Psoas muscle (tissue), 8 donors: ENCODE data around the gene WNT16. TPM values are rescaled to one million over a fixed set of nuclear protein-coding genes. Genes with fewer than 3 reads are reported as not detected.

Experiments
- ATAC-seq, 4 donors: fragments of 200-7000 bp; cut with Tn5 transposase; one replicate each; pipeline ENCODE4 v1.9.1; 2020; ENCODE audit warnings: moderate library complexity in 3 of 4, mild to moderate bottlenecking in 2 of 4
- DNase-seq, 2 donors: peaks; one replicate each; pipeline ENCODE4 v3.0.0-alpha.2; 2020
- H3K27ac ChIP-seq: fragments of 200-600 bp; one replicate; pipeline ENCODE4 v1.8.0; 2022
- H3K27me3 ChIP-seq, 3 donors: fragments of 200-600 bp in 1 of 3; one replicate each; pipeline versions ENCODE4 v1.6.1 to v1.8.0; 2013 to 2022; ENCODE audit warnings: low read length in 2 of 3, mild to moderate bottlenecking in 2 of 3, moderate library complexity in 1 of 3; ENCODE audit not compliant: insufficient read depth in 3 of 3
- H3K36me3 ChIP-seq, 2 donors: fragments of 200-600 bp in 1 of 2; one replicate each; pipeline versions ENCODE4 v1.6.1 to v1.8.0; 2013 to 2022; ENCODE audit warnings: low read depth in 1 of 2, mild to moderate bottlenecking in 1 of 2, moderate library complexity in 1 of 2; ENCODE audit not compliant: insufficient read depth in 1 of 2
- H3K4me1 ChIP-seq: fragments of 200-600 bp; one replicate; pipeline ENCODE4 v1.8.0; 2022
- H3K4me3 ChIP-seq: fragments of 200-600 bp; one replicate; pipeline ENCODE4 v1.8.0; 2022; ENCODE audit warnings: mild to moderate bottlenecking
- H3K9me3 ChIP-seq: fragments of 200-600 bp; one replicate; pipeline ENCODE4 v1.8.0; 2022
- CTCF ChIP-seq: fragments of 200-600 bp; IDR thresholded peaks from one replicate; pipeline ENCODE4 v1.8.0; 2022; ENCODE audit warnings: antibody characterized with exemption
- WGBS, 3 donors: extraction: QIAGEN DNeasy Blood & Tissue Kit; methylation state at CpG; one replicate each; pipeline versions ENCODE4 v1.1.6 to v1.1.7; 2013; 5-methylcytosine and 5-hydroxymethylcytosine counted together
- intact Hi-C, 2 donors: fragments of 100-400 bp; cut with DNase I; formaldehyde crosslinking; loops; one replicate each; pipeline versions ENCODE4 v1.11.0 to v1.14.2; 2022
- polyA plus RNA-seq, 3 donors: library from polyadenylated mRNA; stranded (reverse); fragments of 200-250 nt; gene quantifications; one replicate each; pipeline ENCODE4 v1.2.3, GENCODE V29; 2013
- total RNA-seq, 4 donors: library from RNA; stranded (reverse); fragmentation: NEBNext Ultra II Directional in 2 of 4; extraction: Animal tissue kit (Norgen Biotek cat#: 25700) in 2 of 4; gene quantifications; one replicate each; pipeline versions ENCODE4 v1.2.1 to v1.2.4, GENCODE V29; 2021 to 2023
- donor health status: healthy with polysubstance abuse.
- donor health status: DM: no; HTN: no; CAD: no; lungs with moderate emphysema.
- donor health status: Bipolar disorder and iron deficiency.
- donor health status: healthy.
- donor health status: DM: yes; HTN: yes; CAD: no.
- donor health status: DM: no; HTN: no; CAD: no.
- donor health status: DM: no; HTN: no; CAD: no.
- donor health status: DM: yes; HTN: yes; CAD: no.

The WNT16 gene
- total and polyA plus RNA-seq, 7 donors: 0.22 TPM; not detected in 6

DNA sequence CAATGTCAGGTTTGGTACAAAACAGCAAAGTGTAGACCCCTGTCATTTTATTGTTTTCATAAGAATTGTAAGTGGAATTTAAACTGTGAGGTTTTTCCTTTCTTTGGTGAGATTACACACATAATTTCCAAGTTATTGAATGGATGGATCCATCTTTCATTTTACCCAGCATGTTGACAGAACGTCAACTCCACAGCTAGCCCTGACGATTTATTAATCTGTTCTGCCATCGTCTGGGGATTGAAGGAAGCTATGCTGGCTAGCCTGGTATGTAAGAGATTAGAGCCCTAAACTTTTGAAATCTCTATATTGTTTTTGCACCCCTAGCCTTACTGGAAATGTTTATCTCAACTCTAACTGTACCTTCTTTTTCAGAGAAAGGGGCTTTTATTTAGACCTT lies 8.6 kb downstream of the WNT16 start:
- Histone ChIP-seq H3K4me3 (no peak overlapping the region), H3K9me3 (no peaks in the 10 kb centered on the region), H3K4me1 (no peaks in the 10 kb centered on the region), H3K27ac (no peak overlapping the region), H3K27me3 (peaks cover 0 to 21% (median 0%) of the 10 kb centered on the region in 3 donors), H3K36me3 (no peaks in the 10 kb centered on the region)
- no peak for TF ChIP-seq CTCF
- WGBS, 3 donors: 17 to 28% (median 17%) methylated on average over 3 of the region's 3 CpGs
- ATAC-seq: no peak
- intact Hi-C loops: loop anchor here in 1 of 2 donors (10.0 kb wide), 1 partner anchor 213 kb away; no protein-coding TSS in a partner anchor
- no peak for DNase-seq

- intact Hi-C loops: loop anchor here in 1 of 2 donors (10.0 kb wide), 1 partner anchor 214 kb away; no protein-coding TSS in a partner anchor
- Histone ChIP-seq H3K27ac (no peak overlapping the region), H3K4me1 (no peaks in the 10 kb centered on the region), H3K9me3 (no peaks in the 10 kb centered on the region), H3K36me3 (no peaks in the 10 kb centered on the region), H3K4me3 (no peak overlapping the region), H3K27me3 (peaks cover 0 to 14% (median 0%) of the 10 kb centered on the region in 3 donors)
- 60 to 67% (median 63%) methylated on average over 5 of the region's 5 CpGs for WGBS, 3 donors
- TF ChIP-seq CTCF: no peak
- ATAC-seq (no peak), DNase-seq (no peak)
These were observed 10.3 kb downstream of the WNT16 start for GRCh38 chr7:121339082-121339481.

GRCh38 chr7:121341933-121342332 lies 13.1 kb downstream of the WNT16 start:
- Histone ChIP-seq H3K27ac (no peak overlapping the region), H3K9me3 (no peaks in the 10 kb centered on the region), H3K27me3 (no peaks in the 10 kb centered on the region), H3K4me1 (peaks cover 3% of the 10 kb centered on the region), H3K4me3 (no peak overlapping the region), H3K36me3 (peaks cover 0 to under 1% of the 10 kb centered on the region in 2 donors)
- DNase-seq (no peak), ATAC-seq (no peak)
- TF ChIP-seq CTCF: no peak
- intact Hi-C loops: no loop called here

DNA sequence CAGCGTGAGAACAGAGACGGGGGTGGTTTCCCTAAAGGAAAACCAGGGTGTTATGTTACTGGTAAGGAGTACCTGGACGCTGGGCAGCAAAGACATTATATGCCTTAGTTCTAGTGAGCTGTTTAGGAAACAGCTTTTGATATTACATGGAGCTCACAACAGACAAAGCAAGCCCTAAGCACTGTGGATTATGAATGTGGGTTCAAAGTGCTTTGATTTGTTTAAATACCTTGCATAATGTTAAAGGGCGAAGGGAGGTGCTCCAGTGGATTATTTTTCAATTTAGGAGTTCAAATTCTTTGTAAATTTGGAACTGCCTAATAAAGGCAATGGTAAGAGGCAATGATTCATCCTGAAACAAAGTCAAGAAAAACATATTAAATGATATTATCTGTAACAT lies 13.8 kb downstream of the WNT16 start:
- ATAC-seq (no peak), DNase-seq (no peak)
- H3K4me3 ChIP-seq: no peak overlapping the region
- H3K27me3 ChIP-seq: no peaks in the 10 kb centered on the region
- peaks cover 3% of the 10 kb centered on the region for H3K4me1 ChIP-seq
- WGBS, 3 donors: 66 to 80% (median 71%) methylated on average over 4 of the region's 4 CpGs
- intact Hi-C loops: no loop called here
- no peak overlapping the region for H3K27ac ChIP-seq
- no peak for TF ChIP-seq CTCF
- H3K9me3 ChIP-seq: no peaks in the 10 kb centered on the region
- H3K36me3 ChIP-seq: peaks cover 0 to 5% of the 10 kb centered on the region in 2 donors

GRCh38 chr7:121343302-121343701 lies 14.5 kb downstream of the WNT16 start:
- Histone ChIP-seq H3K4me1 (peaks cover 3% of the 10 kb centered on the region), H3K27ac (no peak overlapping the region), H3K36me3 (peaks cover 0 to 5% of the 10 kb centered on the region in 2 donors), H3K9me3 (no peaks in the 10 kb centered on the region), H3K27me3 (no peaks in the 10 kb centered on the region), H3K4me3 (no peak overlapping the region)
- ATAC-seq: no peak
- DNase-seq: no peak
- TF ChIP-seq CTCF: no peak
- intact Hi-C loops: no loop called here
- 78 to 83% (median 79%) methylated on average over 3 of the region's 3 CpGs for WGBS, 3 donors
